Measurements from ENCODE around the gene ARPC5L. TPM values are rescaled to one million over a fixed set of nuclear protein-coding genes. Genes with fewer than 3 reads are reported as not detected.

Gene ARPC5L
- total and polyA plus RNA-seq, 2 of the 13 experiments (the other 11 are each of a cell fraction or from before 2014, with no cell fraction given): 29.9 to 33.8 TPM

DNA sequence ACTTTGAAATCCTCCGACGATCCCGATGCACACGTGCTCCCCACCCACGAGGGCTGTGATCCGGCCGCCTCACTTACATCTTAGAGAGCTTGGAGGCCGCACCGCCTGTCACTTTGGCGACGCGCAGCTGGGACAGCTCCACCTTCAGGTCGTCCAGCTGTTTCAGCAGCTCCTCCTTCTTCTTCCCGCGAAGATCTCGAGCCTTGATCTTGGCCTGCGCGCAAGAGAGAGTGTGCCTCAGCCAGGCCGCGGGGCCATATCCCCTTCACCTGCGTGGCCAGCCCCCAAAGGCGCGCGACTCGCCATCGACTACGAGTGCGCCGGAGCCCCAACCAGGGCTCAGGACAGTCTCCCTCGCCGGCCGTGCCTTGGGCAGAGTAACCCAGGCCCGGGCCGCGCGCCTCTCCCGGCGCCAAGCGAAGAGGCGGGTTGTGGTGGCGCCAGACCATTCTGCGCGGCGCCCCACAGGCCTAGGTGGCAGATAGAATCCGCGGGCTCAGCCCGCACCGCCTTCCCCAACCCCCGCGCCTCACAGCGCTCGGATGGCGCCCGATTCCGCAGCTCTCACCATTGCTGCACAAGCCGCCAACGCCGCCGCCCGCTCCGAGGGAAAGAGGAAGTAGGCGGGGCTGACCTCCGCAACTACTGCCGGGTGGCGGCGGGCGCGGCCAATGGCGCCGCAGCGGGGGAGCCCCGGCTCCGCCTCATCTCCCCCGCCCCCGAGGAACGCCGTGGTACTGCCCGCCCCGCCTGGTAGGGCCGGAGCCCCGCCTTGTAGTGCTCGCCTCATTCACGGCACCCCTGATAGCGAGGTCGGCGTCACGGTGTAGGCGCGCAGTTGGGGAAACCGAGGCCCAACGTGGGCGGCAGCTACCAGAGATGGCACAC, at the start of gene ARPC5L, which contains the start of gene RPL35 (continued):
- peak; percentile 94 for TF ChIP-seq ARID4A (CRISPR knock-in tag; IDR thresholded peaks at IDR 0.05; ENCODE audit: borderline replicate concordance)
- peak; percentile 67; the same call in 1 of the 2 replicates for TF ChIP-seq ZNF780A (CRISPR knock-in tag; IDR thresholded peaks at IDR 0.05)
- peak; percentile 48; the same call in 1 of the 2 replicates for TF ChIP-seq PPARG (CRISPR knock-in tag; conservative IDR thresholded peaks at IDR 0.05)
- TF ChIP-seq, protein P1, sequence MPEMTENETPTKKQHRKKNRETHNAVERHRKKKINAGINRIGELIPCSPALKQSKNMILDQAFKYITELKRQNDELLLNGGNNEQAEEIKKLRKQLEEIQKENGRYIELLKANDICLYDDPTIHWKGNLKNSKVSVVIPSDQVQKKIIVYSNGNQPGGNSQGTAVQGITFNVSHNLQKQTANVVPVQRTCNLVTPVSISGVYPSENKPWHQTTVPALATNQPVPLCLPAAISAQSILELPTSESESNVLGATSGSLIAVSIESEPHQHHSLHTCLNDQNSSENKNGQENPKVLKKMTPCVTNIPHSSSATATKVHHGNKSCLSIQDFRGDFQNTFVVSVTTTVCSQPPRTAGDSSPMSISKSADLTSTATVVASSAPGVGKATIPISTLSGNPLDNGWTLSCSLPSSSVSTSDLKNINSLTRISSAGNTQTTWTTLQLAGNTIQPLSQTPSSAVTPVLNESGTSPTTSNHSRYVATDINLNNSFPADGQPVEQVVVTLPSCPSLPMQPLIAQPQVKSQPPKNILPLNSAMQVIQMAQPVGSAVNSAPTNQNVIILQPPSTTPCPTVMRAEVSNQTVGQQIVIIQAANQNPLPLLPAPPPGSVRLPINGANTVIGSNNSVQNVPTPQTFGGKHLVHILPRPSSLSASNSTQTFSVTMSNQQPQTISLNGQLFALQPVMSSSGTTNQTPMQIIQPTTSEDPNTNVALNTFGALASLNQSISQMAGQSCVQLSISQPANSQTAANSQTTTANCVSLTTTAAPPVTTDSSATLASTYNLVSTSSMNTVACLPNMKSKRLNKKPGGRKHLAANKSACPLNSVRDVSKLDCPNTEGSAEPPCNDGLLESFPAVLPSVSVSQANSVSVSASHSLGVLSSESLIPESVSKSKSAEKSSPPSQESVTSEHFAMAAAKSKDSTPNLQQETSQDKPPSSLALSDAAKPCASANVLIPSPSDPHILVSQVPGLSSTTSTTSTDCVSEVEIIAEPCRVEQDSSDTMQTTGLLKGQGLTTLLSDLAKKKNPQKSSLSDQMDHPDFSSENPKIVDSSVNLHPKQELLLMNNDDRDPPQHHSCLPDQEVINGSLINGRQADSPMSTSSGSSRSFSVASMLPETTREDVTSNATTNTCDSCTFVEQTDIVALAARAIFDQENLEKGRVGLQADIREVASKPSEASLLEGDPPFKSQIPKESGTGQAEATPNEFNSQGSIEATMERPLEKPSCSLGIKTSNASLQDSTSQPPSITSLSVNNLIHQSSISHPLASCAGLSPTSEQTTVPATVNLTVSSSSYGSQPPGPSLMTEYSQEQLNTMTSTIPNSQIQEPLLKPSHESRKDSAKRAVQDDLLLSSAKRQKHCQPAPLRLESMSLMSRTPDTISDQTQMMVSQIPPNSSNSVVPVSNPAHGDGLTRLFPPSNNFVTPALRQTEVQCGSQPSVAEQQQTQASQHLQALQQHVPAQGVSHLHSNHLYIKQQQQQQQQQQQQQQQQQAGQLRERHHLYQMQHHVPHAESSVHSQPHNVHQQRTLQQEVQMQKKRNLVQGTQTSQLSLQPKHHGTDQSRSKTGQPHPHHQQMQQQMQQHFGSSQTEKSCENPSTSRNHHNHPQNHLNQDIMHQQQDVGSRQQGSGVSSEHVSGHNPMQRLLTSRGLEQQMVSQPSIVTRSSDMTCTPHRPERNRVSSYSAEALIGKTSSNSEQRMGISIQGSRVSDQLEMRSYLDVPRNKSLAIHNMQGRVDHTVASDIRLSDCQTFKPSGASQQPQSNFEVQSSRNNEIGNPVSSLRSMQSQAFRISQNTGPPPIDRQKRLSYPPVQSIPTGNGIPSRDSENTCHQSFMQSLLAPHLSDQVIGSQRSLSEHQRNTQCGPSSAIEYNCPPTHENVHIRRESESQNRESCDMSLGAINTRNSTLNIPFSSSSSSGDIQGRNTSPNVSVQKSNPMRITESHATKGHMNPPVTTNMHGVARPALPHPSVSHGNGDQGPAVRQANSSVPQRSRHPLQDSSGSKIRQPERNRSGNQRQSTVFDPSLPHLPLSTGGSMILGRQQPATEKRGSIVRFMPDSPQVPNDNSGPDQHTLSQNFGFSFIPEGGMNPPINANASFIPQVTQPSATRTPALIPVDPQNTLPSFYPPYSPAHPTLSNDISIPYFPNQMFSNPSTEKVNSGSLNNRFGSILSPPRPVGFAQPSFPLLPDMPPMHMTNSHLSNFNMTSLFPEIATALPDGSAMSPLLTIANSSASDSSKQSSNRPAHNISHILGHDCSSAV (CRISPR knock-in tag; IDR thresholded peaks at IDR 0.05; ENCODE audit: borderline replicate concordance): peak; percentile 88; the same call in 1 of the 2 replicates
